Prostate gland (tissue), 2 donors: Measurements from ENCODE around the gene PADI2. TPM values are rescaled to one million over a fixed set of nuclear protein-coding genes. Genes with fewer than 3 reads are reported as not detected.
"Not testable (repeated sequence)": the region's sequence is repeated elsewhere in the genome, so short reads cannot be mapped to it uniquely, and the experiment has no call there.

Source experiments
- DNase-seq: peaks from one replicate; pipeline ENCODE4 v3.0.0-alpha.2; 2019; ENCODE audit warnings: low spot score
- H3K27ac ChIP-seq, 2 donors: fragments of 200-600 bp; sonication (generic); 2 replicates each; pipeline ENCODE4 v1.5.1; 2017 to 2019
- H3K27me3 ChIP-seq: fragments of 200-600 bp; sonication (generic); replicated peaks from 2 replicates; pipeline ENCODE4 v1.5.1; 2019; ENCODE audit not compliant: insufficient read depth
- H3K36me3 ChIP-seq, 2 donors: fragments of 200-600 bp; sonication (generic); 1 replicate in 1 of 2; 2 replicates in 1 of 2; pipeline versions ENCODE4 v1.5.1 to v1.8.1; 2017 to 2019
- H3K4me1 ChIP-seq: fragments of 200-600 bp; sonication (generic); replicated peaks from 2 replicates; pipeline ENCODE4 v1.5.1; 2019
- H3K4me3 ChIP-seq, 2 donors: fragments of 200-600 bp; sonication (generic); 2 replicates each; pipeline ENCODE4 v1.5.1; 2017 to 2019
- H3K9me3 ChIP-seq: fragments of 200-600 bp; sonication (generic); 2 replicates; pipeline ENCODE4 v1.5.1; 2017
- CTCF ChIP-seq, 4 experiments: fragments of 200-600 bp in 2 of 4; fragments of 450-650 bp in 2 of 4; sonication (generic) in 2 of 4; IDR thresholded peaks; 1 replicate in 3 of 4; 2 replicates in 1 of 4; pipeline ENCODE4 v1.5.1; 2016 to 2019; ENCODE audit warnings: antibody characterized with exemption in 4 of 4, mild to moderate bottlenecking in 2 of 4, moderate library complexity in 2 of 4
- POLR2A ChIP-seq: fragments of 450-650 bp; IDR thresholded peaks from one replicate; pipeline ENCODE4 v1.6.1; 2016; ENCODE audit warnings: antibody characterized with exemption, mild to moderate bottlenecking
- POLR2AphosphoS5 ChIP-seq: sonication (generic); formaldehyde crosslinking; IDR thresholded peaks from one replicate; pipeline ENCODE4 v1.6.1; 2017; ENCODE audit warnings: antibody characterized with exemption
- WGBS: methylation state at CpG from one replicate; pipeline ENCODE4 v1.1.5; 2018; 5-methylcytosine and 5-hydroxymethylcytosine counted together
- intact Hi-C: fragments of 100-400 bp; cut with DNase I; formaldehyde crosslinking; loops from one replicate; pipeline ENCODE4 v1.14.2; 2022
- total RNA-seq, 2 donors: library from RNA; depleted of rRNA; stranded (reverse); fragments of >200 nt; gene quantifications; one replicate each; pipeline ENCODE4 v1.1.0, GENCODE V29; 2016

The PADI2 gene
- total RNA-seq, 2 donors from 2014 or later, result 1.1 to 5.0 TPM

GRCh38 chr1:17066361-17067068, 52.7 kb downstream of the PADI2 start:
- no peaks in the 10 kb centered on the region for H3K36me3 ChIP-seq
- no peaks in the 10 kb centered on the region for H3K4me1 ChIP-seq
- no peak for DNase-seq
- no peak for TF ChIP-seq CTCF (IDR thresholded peaks at IDR 0.05)
- TF ChIP-seq POLR2A, result no peak
- no peak for TF ChIP-seq POLR2AphosphoS5
- intact Hi-C loops, result no loop called here
- WGBS, result 76% methylated on average over 11 of the region's 11 CpGs
- no peaks in the 10 kb centered on the region for H3K27me3 ChIP-seq
- no peaks in the 10 kb centered on the region for H3K9me3 ChIP-seq
- H3K4me3 ChIP-seq, result no peak overlapping the region
- no peak overlapping the region for H3K27ac ChIP-seq

GRCh38 chr1:17065666-17066065, 53.6 kb downstream of the PADI2 start:
- Histone ChIP-seq H3K27ac (no peak overlapping the region), H3K36me3 (no peaks in the 10 kb centered on the region), H3K27me3 (no peaks in the 10 kb centered on the region), H3K4me3 (no peak overlapping the region), H3K4me1 (no peaks in the 10 kb centered on the region), H3K9me3 (no peaks in the 10 kb centered on the region)
- TF ChIP-seq POLR2AphosphoS5 (no peak), CTCF (IDR thresholded peaks at IDR 0.05) (no peak), POLR2A (no peak)
- 83% methylated on average over 7 of the region's 7 CpGs for WGBS
- intact Hi-C loops, result no loop called here
- no peak for DNase-seq

- H3K4me3 ChIP-seq, H3K4me1 ChIP-seq, H3K9me3 ChIP-seq, H3K27ac ChIP-seq, H3K27me3 ChIP-seq, intact Hi-C loops, DNase-seq, H3K36me3 ChIP-seq: not testable (repeated sequence)
- 90% methylated on average over 7 of the region's 7 CpGs for WGBS
Measured at GRCh38 chr1:17062751-17063150, 56.5 kb downstream of the PADI2 start.

GRCh38 chr1:17061892-17062291, 57.4 kb downstream of the PADI2 start:
- Histone ChIP-seq H3K27me3 (no peaks in the 10 kb centered on the region), H3K27ac (no peak overlapping the region), H3K36me3 (no peaks in the 10 kb centered on the region), H3K4me1 (no peaks in the 10 kb centered on the region), H3K4me3 (no peak overlapping the region), H3K9me3 (no peaks in the 10 kb centered on the region)
- no peak for TF ChIP-seq POLR2A
- WGBS, result 84% methylated on average over 2 of the region's 2 CpGs
- intact Hi-C loops, result no loop called here
- DNase-seq, result no peak

GRCh38 chr1:17061486-17061885, 57.8 kb downstream of the PADI2 start:
- H3K27me3 ChIP-seq, result no peaks in the 10 kb centered on the region
- intact Hi-C loops, result no loop called here
- no peak for TF ChIP-seq POLR2A
- no peak overlapping the region for H3K27ac ChIP-seq
- H3K36me3 ChIP-seq, result no peaks in the 10 kb centered on the region
- no peak overlapping the region for H3K4me3 ChIP-seq
- H3K9me3 ChIP-seq, result no peaks in the 10 kb centered on the region
- WGBS, result 89% methylated on average over 3 of the region's 3 CpGs
- H3K4me1 ChIP-seq, result no peaks in the 10 kb centered on the region
- DNase-seq, result no peak

- TF ChIP-seq POLR2AphosphoS5, result no peak
- TF ChIP-seq CTCF (IDR thresholded peaks at IDR 0.05), result no peak
- no peak for TF ChIP-seq POLR2A
- WGBS, result 56% methylated on average over 11 of the region's 11 CpGs
- no peaks in the 10 kb centered on the region for H3K4me1 ChIP-seq
- DNase-seq, result no peak
- H3K27me3 ChIP-seq, result no peaks in the 10 kb centered on the region
- intact Hi-C loops, result no loop called here
- no peak overlapping the region for H3K4me3 ChIP-seq
- H3K9me3 ChIP-seq, result no peaks in the 10 kb centered on the region
- H3K36me3 ChIP-seq, result no peaks in the 10 kb centered on the region
- no peak overlapping the region for H3K27ac ChIP-seq
Measured at GRCh38 chr1:17060306-17060749, 58.9 kb downstream of the PADI2 start.
